NCI-H1694 treated with DMSO at 0.1 percent for 48 hours (cell line): ENCODE data around the gene IL27RA.

Experiments used
- DNase-seq: peaks from one replicate; lab custom pipeline; 2025; lab: John Stamatoyannopoulos, UW

IL27RA gene

GRCh38 chr19:14031719-14032480 is at the start of gene IL27RA:
IL27RA (plus strand) TSS chr19:14031762; CDS start chr19:14031873, 111 bp downstream.
- DNase-seq = peak; percentile 58

- no peak for DNase-seq
Measured at GRCh38 chr19:13981988-13982501, 49.5 kb upstream of the IL27RA start.

- no peak for DNase-seq
Measured at GRCh38 chr19:13982773-13983172, 48.8 kb upstream of the IL27RA start.

- DNase-seq = no peak
Measured at GRCh38 chr19:13983213-13983889, 48.2 kb upstream of the IL27RA start.

GRCh38 chr19:13984186-13984585 is 47.4 kb upstream of the IL27RA start:
- no peak for DNase-seq

GRCh38 chr19:13984875-13985741 is 46.5 kb upstream of the IL27RA start:
- no peak for DNase-seq

GRCh38 chr19:13985771-13986347 is 45.7 kb upstream of the IL27RA start:
- DNase-seq = no peak

- no peak for DNase-seq
Measured at GRCh38 chr19:13986348-13986904, 45.1 kb upstream of the IL27RA start.

GRCh38 chr19:13987101-13987890 is 44.3 kb upstream of the IL27RA start:
- DNase-seq = no peak

- DNase-seq = no peak
Measured at GRCh38 chr19:13989487-13989886, 42.1 kb upstream of the IL27RA start.

- no peak for DNase-seq
Measured at GRCh38 chr19:13990085-13990484, 41.5 kb upstream of the IL27RA start.

GRCh38 chr19:13992025-13992424 is 39.5 kb upstream of the IL27RA start:
- DNase-seq = no peak

- DNase-seq = no peak
Measured at GRCh38 chr19:13993590-13994300, 37.8 kb upstream of the IL27RA start.

GRCh38 chr19:13995017-13995728 is 36.4 kb upstream of the IL27RA start:
- peak; percentile 68 for DNase-seq

GRCh38 chr19:13995878-13996765 is 35.4 kb upstream of the IL27RA start:
- no peak for DNase-seq

- no peak for DNase-seq
Measured at GRCh38 chr19:13996928-13997630, 34.5 kb upstream of the IL27RA start.

- DNase-seq = no peak
Measured at GRCh38 chr19:13997631-13997962, 34.0 kb upstream of the IL27RA start.

- DNase-seq = no peak
Measured at GRCh38 chr19:13998426-13998825, 33.1 kb upstream of the IL27RA start.
